HEK293 (cell line): ENCODE measurements around the gene STRN3.

Experiments used
- GLIS2 ChIP-seq: fragments of 450-650 bp; formaldehyde crosslinking; IDR thresholded peaks from 2 replicates; pipeline ENCODE4 v1.5.1; 2016; ENCODE audit warnings: missing biosample characterization, missing genetic modification characterization
- KLF8 ChIP-seq: fragments of 450-650 bp; formaldehyde crosslinking; IDR thresholded peaks from 2 replicates; pipeline ENCODE4 v1.5.1; 2016; ENCODE audit warnings: missing biosample characterization, missing genetic modification characterization
- OSR2 ChIP-seq: fragments of 450-650 bp; formaldehyde crosslinking; IDR thresholded peaks from 2 replicates; pipeline ENCODE4 v1.5.1; 2016; ENCODE audit warnings: missing biosample characterization, missing genetic modification characterization
- PRDM2 ChIP-seq: fragments of 450-650 bp; formaldehyde crosslinking; IDR thresholded peaks from 2 replicates; pipeline ENCODE4 v1.5.1; 2016; ENCODE audit warnings: missing biosample characterization, missing genetic modification characterization, borderline replicate concordance
- PRDM4 ChIP-seq: fragments of 450-650 bp; formaldehyde crosslinking; IDR thresholded peaks from 2 replicates; pipeline ENCODE4 v1.5.1; 2017; ENCODE audit warnings: missing biosample characterization, missing genetic modification characterization
- REPIN1 ChIP-seq: fragments of 450-650 bp; formaldehyde crosslinking; IDR thresholded peaks from 2 replicates; pipeline ENCODE4 v1.5.1; 2017; ENCODE audit warnings: missing biosample characterization, missing genetic modification characterization, low read depth
- REST ChIP-seq: fragments of 450-650 bp; formaldehyde crosslinking; IDR thresholded peaks from 2 replicates; pipeline ENCODE4 v1.5.1; 2016; ENCODE audit warnings: missing biosample characterization, missing genetic modification characterization
- SP7 ChIP-seq: fragments of 450-650 bp; formaldehyde crosslinking; IDR thresholded peaks from 2 replicates; pipeline ENCODE4 v1.5.1; 2016; ENCODE audit warnings: missing biosample characterization, missing genetic modification characterization
- YY2 ChIP-seq: fragments of 450-650 bp; formaldehyde crosslinking; IDR thresholded peaks from 2 replicates; pipeline ENCODE4 v1.5.1; 2016; ENCODE audit warnings: missing biosample characterization, missing genetic modification characterization
- ZBTB11 ChIP-seq: fragments of 450-650 bp; formaldehyde crosslinking; conservative IDR thresholded peaks from 2 replicates; pipeline ENCODE4 v1.5.1; 2016; ENCODE audit warnings: low read depth, missing biosample characterization, missing genetic modification characterization
- ZBTB7A ChIP-seq: fragments of 450-650 bp; formaldehyde crosslinking; IDR thresholded peaks from 2 replicates; pipeline ENCODE4 v1.5.1; 2016; ENCODE audit warnings: low read depth, missing biosample characterization, missing genetic modification characterization
- ZNF157 ChIP-seq: fragments of 450-650 bp; formaldehyde crosslinking; IDR thresholded peaks from 2 replicates; pipeline ENCODE4 v1.5.1; 2016; ENCODE audit warnings: missing biosample characterization, missing genetic modification characterization
- ZNF266 ChIP-seq: fragments of 450-650 bp; formaldehyde crosslinking; IDR thresholded peaks from 2 replicates; pipeline ENCODE4 v1.5.1; 2016; ENCODE audit warnings: missing biosample characterization, missing genetic modification characterization, low read depth
- ZNF416 ChIP-seq: fragments of 450-650 bp; formaldehyde crosslinking; IDR thresholded peaks from 2 replicates; pipeline ENCODE4 v1.5.1; 2016; ENCODE audit warnings: missing biosample characterization, missing genetic modification characterization
- ZNF513 ChIP-seq: fragments of 450-650 bp; IDR thresholded peaks from 2 replicates; pipeline ENCODE4 v1.5.1; 2018; ENCODE audit warnings: missing biosample characterization, missing genetic modification characterization
- ZNF521 ChIP-seq: fragments of 450-650 bp; formaldehyde crosslinking; IDR thresholded peaks from 2 replicates; pipeline ENCODE4 v1.5.1; 2017; ENCODE audit warnings: missing biosample characterization, mild to moderate bottlenecking, missing genetic modification characterization
- ZNF623 ChIP-seq: fragments of 450-650 bp; formaldehyde crosslinking; IDR thresholded peaks from 2 replicates; pipeline ENCODE4 v1.5.1; 2016; ENCODE audit warnings: missing biosample characterization, missing genetic modification characterization
- ZNF626 ChIP-seq: fragments of 450-650 bp; sonication (Bioruptor Pico); formaldehyde crosslinking; IDR thresholded peaks from 2 replicates; pipeline ENCODE4 v1.5.1; 2018; ENCODE audit warnings: missing biosample characterization, missing genetic modification characterization, inconsistent platforms
- ZNF664 ChIP-seq: fragments of 450-650 bp; formaldehyde crosslinking; IDR thresholded peaks from 2 replicates; pipeline ENCODE4 v1.5.1; 2016; ENCODE audit warnings: missing biosample characterization, missing genetic modification characterization
- ZNF777 ChIP-seq: fragments of 450-650 bp; formaldehyde crosslinking; IDR thresholded peaks from 2 replicates; pipeline ENCODE4 v1.5.1; 2017; ENCODE audit warnings: missing biosample characterization, missing genetic modification characterization, borderline replicate concordance
- ZNF830 ChIP-seq: fragments of 450-650 bp; IDR thresholded peaks from 2 replicates; pipeline ENCODE4 v1.5.0; 2018; ENCODE audit warnings: missing biosample characterization, missing genetic modification characterization, low read depth, mild to moderate bottlenecking, moderate library complexity

The STRN3 gene

GRCh38 chr14:30874120-30874998 lies 151.8 kb downstream of the STRN3 start, which contains the start of gene COCH (continued):
- TF ChIP-seq REST (no peak), PRDM4 (tag by site-specific recombination) (no peak), ZNF416 (tag by site-specific recombination) (no peak), ZBTB11 (tag by site-specific recombination) (no peak), ZNF157 (tag by site-specific recombination) (no peak), SP7 (tag by site-specific recombination) (0 out of 2 replicates have a peak, but pooled peaks have one; percentile 34), ZBTB7A (0 out of 2 replicates have a peak, but pooled peaks have one; percentile 15), GLIS2 (tag by site-specific recombination) (peak; percentile 66; the same call in 1 of the 2 replicates), PRDM2 (no peak), OSR2 (tag by site-specific recombination) (peak; percentile 32; the same call in 1 of the 2 replicates), ZNF623 (tag by site-specific recombination) (no peak), ZNF664 (tag by site-specific recombination) (no peak), ZNF626 (no peak), REPIN1 (tag by site-specific recombination) (no peak), KLF8 (tag by site-specific recombination) (peak; percentile 89; the same call in 1 of the 2 replicates), ZNF266 (no peak), ZNF513 (tag by site-specific recombination) (no peak; the same call in 1 of the 2 replicates), YY2 (no peak), ZNF777 (tag by site-specific recombination) (no peak), ZNF830 (no peak), ZNF521 (tag by site-specific recombination) (no peak)
